DND-41 (cell line): ENCODE results near the gene IGSF9.

Experiments used
- EZH2 ChIP-seq: IDR thresholded peaks from 3 replicates; pipeline ENCODE4 v1.6.1; 2012; ENCODE audit warnings: borderline replicate concordance, low read depth, mild to moderate bottlenecking, moderate library complexity, low read length, inconsistent platforms; ENCODE audit not compliant: severe bottlenecking
- TF ChIP-seq, protein P1 (sequence below): IDR thresholded peaks from 2 replicates; pipeline ENCODE4 v1.5.1; 2012; ENCODE audit warnings: borderline replicate concordance, low read length, moderate library complexity, mild to moderate bottlenecking; ENCODE audit not compliant: poor library complexity, severe bottlenecking; ENCODE audit errors: extremely low read depth

DNA sequence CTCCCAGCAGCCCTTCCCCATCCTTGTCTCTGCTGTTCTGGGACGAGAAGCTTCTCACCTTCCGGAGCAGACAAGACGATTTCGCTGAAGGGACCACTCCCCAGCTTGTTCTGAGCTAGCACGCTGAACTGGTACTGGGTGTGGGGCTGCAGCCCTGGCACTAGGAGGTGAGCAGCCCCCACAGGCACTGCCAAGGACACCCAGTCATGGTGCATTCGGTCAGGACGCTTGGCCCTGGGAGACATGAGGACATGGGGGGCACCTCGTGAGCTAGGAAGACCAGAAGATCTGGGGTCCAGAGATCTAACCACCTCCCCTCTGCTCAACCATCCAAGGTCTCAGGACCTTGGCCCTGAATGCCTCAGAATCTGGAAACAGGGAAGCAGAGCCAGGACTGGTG lies 14.8 kb downstream of the IGSF9 start:
- TF ChIP-seq, protein P1, sequence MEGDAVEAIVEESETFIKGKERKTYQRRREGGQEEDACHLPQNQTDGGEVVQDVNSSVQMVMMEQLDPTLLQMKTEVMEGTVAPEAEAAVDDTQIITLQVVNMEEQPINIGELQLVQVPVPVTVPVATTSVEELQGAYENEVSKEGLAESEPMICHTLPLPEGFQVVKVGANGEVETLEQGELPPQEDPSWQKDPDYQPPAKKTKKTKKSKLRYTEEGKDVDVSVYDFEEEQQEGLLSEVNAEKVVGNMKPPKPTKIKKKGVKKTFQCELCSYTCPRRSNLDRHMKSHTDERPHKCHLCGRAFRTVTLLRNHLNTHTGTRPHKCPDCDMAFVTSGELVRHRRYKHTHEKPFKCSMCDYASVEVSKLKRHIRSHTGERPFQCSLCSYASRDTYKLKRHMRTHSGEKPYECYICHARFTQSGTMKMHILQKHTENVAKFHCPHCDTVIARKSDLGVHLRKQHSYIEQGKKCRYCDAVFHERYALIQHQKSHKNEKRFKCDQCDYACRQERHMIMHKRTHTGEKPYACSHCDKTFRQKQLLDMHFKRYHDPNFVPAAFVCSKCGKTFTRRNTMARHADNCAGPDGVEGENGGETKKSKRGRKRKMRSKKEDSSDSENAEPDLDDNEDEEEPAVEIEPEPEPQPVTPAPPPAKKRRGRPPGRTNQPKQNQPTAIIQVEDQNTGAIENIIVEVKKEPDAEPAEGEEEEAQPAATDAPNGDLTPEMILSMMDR, result no peak
- TF ChIP-seq EZH2, result no peak
